Astrocyte (in vitro differentiated cells and primary cell): ENCODE results near the gene PKD1L1. TPM values are rescaled to one million over a fixed set of nuclear protein-coding genes. Genes with fewer than 3 reads are reported as not detected.
A peak's percentile ranks its signal among the peaks of the same experiment; 100 is the strongest.

ENCODE experiments used
- DNase-seq: peaks from one replicate; pipeline ENCODE4 v3.0.0-alpha.2; 2010; ENCODE audit warnings: low read depth
- FAIRE-seq: peaks from 2 replicates; lab custom pipeline; 2011; peaks lifted over from hg19 to GRCh38; lab: Jason Lieb, UNC
- H2AFZ ChIP-seq: 2 replicates; pipeline ENCODE4 v1.6.0; 2012; ENCODE audit warnings: low read depth, low read length, inconsistent platforms
- H3K27ac ChIP-seq: 2 replicates; pipeline ENCODE4 v1.5.1; 2011; ENCODE audit warnings: low read depth, low read length, inconsistent platforms
- H3K27me3 ChIP-seq: 2 replicates; pipeline ENCODE4 v1.6.0; 2011; ENCODE audit warnings: low read length, inconsistent platforms; ENCODE audit not compliant: insufficient read depth
- H3K36me3 ChIP-seq: 2 replicates; pipeline ENCODE4 v1.5.1; 2011; ENCODE audit warnings: low read length, inconsistent platforms; ENCODE audit not compliant: insufficient read depth
- H3K4me1 ChIP-seq: 2 replicates; pipeline ENCODE4 v1.5.1; 2011; ENCODE audit warnings: low read length, inconsistent platforms; ENCODE audit not compliant: insufficient read depth
- H3K4me2 ChIP-seq: 2 replicates; pipeline ENCODE4 v1.6.0; 2012; ENCODE audit warnings: low read length, inconsistent platforms
- H3K4me3 ChIP-seq: 2 replicates; pipeline ENCODE4 v1.5.1; 2011; ENCODE audit warnings: low read depth, mild to moderate bottlenecking, low read length, inconsistent platforms; ENCODE audit not compliant: insufficient read depth
- H3K79me2 ChIP-seq: 2 replicates; pipeline ENCODE4 v1.6.0; 2012; ENCODE audit warnings: mild to moderate bottlenecking, low read length, inconsistent platforms; ENCODE audit not compliant: insufficient read depth
- H3K9ac ChIP-seq: 2 replicates; pipeline ENCODE4 v1.6.0; 2012; ENCODE audit warnings: mild to moderate bottlenecking, low read length, inconsistent platforms
- H3K9me3 ChIP-seq: 2 replicates; pipeline ENCODE4 v1.5.1; 2012; ENCODE audit warnings: low read depth, mild to moderate bottlenecking, low read length, inconsistent platforms; ENCODE audit not compliant: insufficient read depth
- H4K20me1 ChIP-seq: 2 replicates; pipeline ENCODE4 v1.6.0; 2012; ENCODE audit warnings: low read length, inconsistent platforms; ENCODE audit not compliant: insufficient read depth
- H3K27ac Mint-ChIP-seq: one replicate; pipeline ENCODE4 v1.8.0; 2021; ENCODE audit warnings: mild to moderate bottlenecking, mixed read lengths; ENCODE audit not compliant: unreplicated experiment
- H3K27me3 Mint-ChIP-seq: one replicate; pipeline ENCODE4 v1.8.0; 2021; ENCODE audit warnings: low read depth, mixed read lengths; ENCODE audit not compliant: unreplicated experiment
- H3K36me3 Mint-ChIP-seq: one replicate; pipeline ENCODE4 v1.8.0; 2021; ENCODE audit warnings: low read depth, mixed read lengths; ENCODE audit not compliant: unreplicated experiment
- H3K4me1 Mint-ChIP-seq: one replicate; pipeline ENCODE4 v1.8.0; 2021; ENCODE audit warnings: low read depth, mixed read lengths; ENCODE audit not compliant: unreplicated experiment
- H3K4me3 Mint-ChIP-seq: one replicate; pipeline ENCODE4 v1.8.0; 2021; ENCODE audit warnings: mild to moderate bottlenecking, moderate library complexity, mixed read lengths; ENCODE audit not compliant: unreplicated experiment
- H3K9me3 Mint-ChIP-seq: one replicate; pipeline ENCODE4 v1.8.0; 2021; ENCODE audit warnings: mild to moderate bottlenecking, mixed read lengths; ENCODE audit not compliant: unreplicated experiment
- EZH2 ChIP-seq: IDR thresholded peaks from 2 replicates; pipeline ENCODE4 v1.6.1; 2012; ENCODE audit warnings: mild to moderate bottlenecking, low read length, inconsistent platforms; ENCODE audit not compliant: insufficient read depth
- total RNA-seq: library from RNA; stranded (reverse); gene quantifications from 2 replicates; pipeline ENCODE4 v1.2.1, GENCODE V29; 2021
- TF ChIP-seq, protein P1 (sequence below): IDR thresholded peaks from 2 replicates; pipeline ENCODE4 v1.5.1; 2011; ENCODE audit warnings: low read depth, mild to moderate bottlenecking, inconsistent platforms, low read length, moderate library complexity; ENCODE audit not compliant: insufficient read depth

The PKD1L1 gene
- total RNA-seq, 1 donor from 2014 or later = 0.39 TPM

DNA sequence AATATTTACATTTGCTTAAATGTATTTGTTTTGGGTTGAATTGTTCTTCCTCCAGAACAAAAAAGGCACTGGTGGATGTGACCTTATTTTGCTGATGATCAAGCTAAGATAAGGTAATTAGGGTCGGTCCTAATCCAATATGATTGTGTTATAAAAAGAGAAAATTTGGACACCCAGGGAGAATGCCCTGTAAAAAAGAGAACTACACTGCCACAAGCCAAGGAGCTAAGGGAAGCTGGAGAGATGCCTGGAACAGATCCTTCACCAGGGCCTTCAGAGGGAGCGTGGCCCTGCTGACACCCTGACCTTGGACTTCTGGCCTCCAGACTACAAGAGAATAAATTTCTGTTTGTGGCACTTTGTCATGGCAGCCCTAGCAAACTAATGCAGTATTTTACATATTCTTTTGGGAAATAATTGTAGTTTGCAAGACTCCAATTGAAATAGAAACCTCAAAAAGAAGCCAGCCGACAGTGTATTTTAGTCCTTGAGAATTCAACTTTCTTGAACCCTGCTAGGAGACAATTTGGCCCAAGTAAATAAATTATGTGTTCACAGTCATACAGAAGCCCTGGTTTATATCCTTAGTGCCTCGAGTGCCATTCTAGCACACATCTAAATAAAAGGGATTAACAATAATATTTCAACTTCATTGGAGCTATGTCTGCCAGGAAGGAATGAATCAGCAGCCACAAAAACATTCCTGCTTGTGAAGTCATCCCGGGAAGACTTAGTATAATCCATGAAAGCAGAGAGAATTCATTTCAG, 164.6 kb downstream of the PKD1L1 start:
- FAIRE-seq (peak; percentile 76), DNase-seq (peak; percentile 99)
- Histone ChIP-seq H3K27me3 (no peaks in the 10 kb centered on the region), H3K79me2 (no peaks in the 10 kb centered on the region), H3K9me3 (no peaks in the 10 kb centered on the region), H4K20me1 (no peaks in the 10 kb centered on the region), H3K4me3 (peak overlapping the region; percentile 20), H3K4me1 (peaks cover 54% of the 10 kb centered on the region), H3K4me2 (peak overlapping the region; percentile 68), H3K9ac (peak overlapping the region; percentile 79), H3K27ac (peak overlapping the region; percentile 99), H3K36me3 (no peaks in the 10 kb centered on the region), H2AFZ (no peak overlapping the region)
- TF ChIP-seq, protein P1, sequence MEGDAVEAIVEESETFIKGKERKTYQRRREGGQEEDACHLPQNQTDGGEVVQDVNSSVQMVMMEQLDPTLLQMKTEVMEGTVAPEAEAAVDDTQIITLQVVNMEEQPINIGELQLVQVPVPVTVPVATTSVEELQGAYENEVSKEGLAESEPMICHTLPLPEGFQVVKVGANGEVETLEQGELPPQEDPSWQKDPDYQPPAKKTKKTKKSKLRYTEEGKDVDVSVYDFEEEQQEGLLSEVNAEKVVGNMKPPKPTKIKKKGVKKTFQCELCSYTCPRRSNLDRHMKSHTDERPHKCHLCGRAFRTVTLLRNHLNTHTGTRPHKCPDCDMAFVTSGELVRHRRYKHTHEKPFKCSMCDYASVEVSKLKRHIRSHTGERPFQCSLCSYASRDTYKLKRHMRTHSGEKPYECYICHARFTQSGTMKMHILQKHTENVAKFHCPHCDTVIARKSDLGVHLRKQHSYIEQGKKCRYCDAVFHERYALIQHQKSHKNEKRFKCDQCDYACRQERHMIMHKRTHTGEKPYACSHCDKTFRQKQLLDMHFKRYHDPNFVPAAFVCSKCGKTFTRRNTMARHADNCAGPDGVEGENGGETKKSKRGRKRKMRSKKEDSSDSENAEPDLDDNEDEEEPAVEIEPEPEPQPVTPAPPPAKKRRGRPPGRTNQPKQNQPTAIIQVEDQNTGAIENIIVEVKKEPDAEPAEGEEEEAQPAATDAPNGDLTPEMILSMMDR = no peak
- no peak for TF ChIP-seq EZH2
- H3K9me3 Mint-ChIP-seq = peaks cover 1% of the 10 kb centered on the region
- H3K27me3 Mint-ChIP-seq = no peaks in the 10 kb centered on the region
- no peaks in the 10 kb centered on the region for H3K36me3 Mint-ChIP-seq
- H3K27ac Mint-ChIP-seq = peak overlapping the region; percentile 99
- H3K4me1 Mint-ChIP-seq = peaks cover 60% of the 10 kb centered on the region
- H3K4me3 Mint-ChIP-seq = no peak overlapping the region

DNA sequence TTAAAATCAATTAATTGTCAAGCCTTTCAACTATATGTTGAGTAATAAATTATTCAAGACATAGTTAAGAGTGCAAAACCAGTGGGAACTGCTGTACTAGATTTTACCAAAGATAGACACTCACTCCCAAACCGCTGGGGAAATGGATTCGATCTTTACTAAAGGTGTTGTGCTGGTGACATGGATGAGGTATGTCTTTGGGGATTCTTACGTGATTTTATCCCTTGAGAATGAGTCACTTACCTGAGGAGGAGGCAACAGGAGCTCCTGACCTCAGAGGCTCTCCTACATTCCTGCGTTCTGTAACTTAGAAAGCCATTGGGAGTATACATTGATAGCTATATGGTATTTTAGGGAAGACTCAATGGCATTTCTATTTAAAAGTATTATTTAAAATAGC, 165.5 kb downstream of the PKD1L1 start:
- Mint-ChIP-seq H3K9me3 (peaks cover 4% of the 10 kb centered on the region), H3K36me3 (peaks cover under 1% of the 10 kb centered on the region), H3K4me1 (peaks cover 62% of the 10 kb centered on the region), H3K27me3 (no peaks in the 10 kb centered on the region), H3K27ac (peak overlapping the region; percentile 99), H3K4me3 (peak overlapping the region; percentile 20)
- FAIRE-seq (no peak), DNase-seq (no peak)
- H3K4me2 ChIP-seq = no peak overlapping the region
- no peak overlapping the region for H2AFZ ChIP-seq
- H3K79me2 ChIP-seq = no peaks in the 10 kb centered on the region
- no peaks in the 10 kb centered on the region for H3K9me3 ChIP-seq
- no peak for TF ChIP-seq EZH2
- H3K4me1 ChIP-seq = peaks cover 58% of the 10 kb centered on the region
- H3K36me3 ChIP-seq = no peaks in the 10 kb centered on the region
- H4K20me1 ChIP-seq = no peaks in the 10 kb centered on the region
- peak overlapping the region; percentile 99 for H3K27ac ChIP-seq
- no peak overlapping the region for H3K9ac ChIP-seq
- no peaks in the 10 kb centered on the region for H3K27me3 ChIP-seq
- H3K4me3 ChIP-seq = no peak overlapping the region

DNA sequence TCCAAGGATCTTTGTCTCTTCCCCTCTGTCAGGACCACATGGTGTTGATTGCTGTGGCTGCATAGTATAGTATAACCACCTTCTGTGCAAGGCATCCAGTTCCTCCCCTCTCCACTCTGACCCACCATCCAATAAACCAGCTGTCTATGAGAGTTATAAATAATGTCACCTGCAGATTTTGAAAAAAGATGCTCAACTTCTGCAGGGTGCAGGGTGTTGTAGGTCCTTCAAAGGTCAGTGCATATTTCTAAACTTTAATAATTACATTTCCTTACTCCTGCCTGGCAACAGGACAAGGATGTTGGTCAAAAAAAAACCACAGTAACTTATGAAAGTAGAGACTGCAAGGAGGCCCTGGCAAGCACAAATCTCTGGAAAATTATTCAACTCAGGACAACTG, 166.2 kb downstream of the PKD1L1 start:
- Histone ChIP-seq H3K36me3 (no peaks in the 10 kb centered on the region), H3K4me3 (no peak overlapping the region), H4K20me1 (no peaks in the 10 kb centered on the region), H3K9me3 (no peaks in the 10 kb centered on the region), H2AFZ (no peak overlapping the region), H3K27me3 (no peaks in the 10 kb centered on the region), H3K9ac (no peak overlapping the region), H3K79me2 (no peaks in the 10 kb centered on the region), H3K27ac (peak overlapping the region; percentile 99), H3K4me2 (no peak overlapping the region), H3K4me1 (peaks cover 53% of the 10 kb centered on the region)
- FAIRE-seq (no peak), DNase-seq (peak; percentile 87)
- peaks cover 6% of the 10 kb centered on the region for H3K9me3 Mint-ChIP-seq
- TF ChIP-seq, protein P1 = no peak
- TF ChIP-seq EZH2 = no peak
- peak overlapping the region; percentile 99 for H3K27ac Mint-ChIP-seq
- H3K36me3 Mint-ChIP-seq = peaks cover 2% of the 10 kb centered on the region
- H3K4me1 Mint-ChIP-seq = peaks cover 54% of the 10 kb centered on the region
- no peak overlapping the region for H3K4me3 Mint-ChIP-seq
- H3K27me3 Mint-ChIP-seq = no peaks in the 10 kb centered on the region
